Measurements from ENCODE around the gene TMEM178A.

GRCh38 chr2:39618236-39618635 lies 47.5 kb upstream of the TMEM178A start:
- TF ChIP-seq POLR2A (IDR thresholded peaks at IDR 0.05) (no peak), CTCF (IDR thresholded peaks at IDR 0.05) (no peak)
